Osteoblast (primary cell): ENCODE results near the gene COL11A1. TPM values are rescaled to one million over a fixed set of nuclear protein-coding genes. Genes with fewer than 3 reads are reported as not detected.

Experiments used
- DNase-seq: peaks from one replicate; pipeline ENCODE4 v3.0.0; 2011; ENCODE audit warnings: low spot score, mixed read lengths; ENCODE audit not compliant: insufficient read length; ENCODE audit errors: missing footprints
- H2AFZ ChIP-seq: 2 replicates; pipeline ENCODE4 v1.6.0; 2011; ENCODE audit warnings: mild to moderate bottlenecking, low read length
- H3K27ac ChIP-seq: 2 replicates; pipeline ENCODE4 v1.5.1; 2011; ENCODE audit warnings: mild to moderate bottlenecking, low read depth, low read length, moderate library complexity
- H3K27me3 ChIP-seq: 2 replicates; pipeline ENCODE4 v1.6.0; 2012; ENCODE audit warnings: mild to moderate bottlenecking, control low read depth, inconsistent platforms, low read length, moderate library complexity; ENCODE audit not compliant: insufficient read depth
- H3K36me3 ChIP-seq: 2 replicates; pipeline ENCODE4 v1.5.1; 2011; ENCODE audit warnings: mild to moderate bottlenecking, low read length, control low read depth, moderate library complexity; ENCODE audit not compliant: insufficient read depth
- H3K4me1 ChIP-seq: 2 replicates; pipeline ENCODE4 v1.5.1; 2011; ENCODE audit warnings: mild to moderate bottlenecking, low read length, control low read depth, moderate library complexity; ENCODE audit not compliant: insufficient read depth
- H3K4me2 ChIP-seq: 2 replicates; pipeline ENCODE4 v1.6.0; 2011; ENCODE audit warnings: mild to moderate bottlenecking, low read length; ENCODE audit not compliant: insufficient read depth
- H3K4me3 ChIP-seq: fragments of 200-600 bp; sonication (generic); 3 replicates; pipeline ENCODE4 v1.5.1; 2012; ENCODE audit warnings: mild to moderate bottlenecking, low read length, inconsistent platforms; ENCODE audit not compliant: insufficient read depth
- H3K79me2 ChIP-seq: 2 replicates; pipeline ENCODE4 v1.6.0; 2012; ENCODE audit warnings: mild to moderate bottlenecking, low read length, control low read depth, inconsistent platforms; ENCODE audit not compliant: insufficient read depth
- H3K9me3 ChIP-seq: 2 replicates; pipeline ENCODE4 v1.5.1; 2011; ENCODE audit warnings: low read depth, low read length, control low read depth
- H4K20me1 ChIP-seq: 2 replicates; pipeline ENCODE4 v1.6.0; 2012; ENCODE audit warnings: mild to moderate bottlenecking, low read length, control low read depth; ENCODE audit not compliant: insufficient read depth
- total RNA-seq: library from RNA; depleted of rRNA; stranded (reverse); fragments of >200 nt; gene quantifications from 2 replicates; pipeline ENCODE4 v1.2.3, GENCODE V29; 2012
- TF ChIP-seq, protein P1 (sequence below): IDR thresholded peaks from 2 replicates; pipeline ENCODE4 v1.5.1; 2011; ENCODE audit warnings: mild to moderate bottlenecking, low read depth, low read length, moderate library complexity; ENCODE audit errors: extremely low read depth

Gene COL11A1
- 158 and 185 TPM in 2 replicates for total RNA-seq

DNA sequence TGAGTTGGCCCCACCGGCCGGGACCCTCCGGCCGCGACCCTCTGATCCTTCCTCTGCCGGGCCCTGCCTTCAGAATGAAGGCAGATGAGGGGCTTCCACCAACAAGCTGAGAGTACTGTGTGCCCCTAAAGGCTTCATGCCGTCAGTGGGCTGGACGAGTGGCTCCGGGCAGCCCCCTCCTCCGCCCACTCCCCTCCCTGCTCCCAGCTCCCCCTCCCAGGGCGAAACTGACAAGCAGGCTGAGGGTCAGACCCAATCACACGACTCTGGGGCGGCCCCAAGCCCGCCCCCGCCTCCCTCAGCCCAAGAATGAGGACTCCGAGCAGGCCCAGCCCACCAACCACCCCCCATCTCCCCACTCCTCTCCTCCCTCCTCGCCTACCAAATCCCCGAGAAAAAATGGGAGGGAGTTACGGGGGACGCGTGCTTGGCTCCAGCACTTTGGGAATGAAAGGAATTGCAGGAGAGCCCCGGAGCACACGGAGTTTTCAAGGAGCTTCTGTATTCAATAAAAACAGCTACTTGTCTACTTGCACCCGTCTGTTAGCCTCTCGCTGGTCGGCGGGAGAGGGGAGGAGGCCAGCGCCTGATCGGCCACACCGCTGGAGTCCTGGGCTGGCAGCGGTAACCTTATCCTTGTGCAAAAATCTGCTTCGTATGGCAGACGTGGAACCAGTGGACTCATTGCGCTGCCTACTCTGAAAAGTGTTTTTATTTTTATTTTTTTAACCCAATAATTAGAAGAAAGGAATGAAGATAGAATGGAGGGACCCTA, at the start of gene COL11A1:
Gene COL11A1, minus strand, starts transcription at position 147 of the 775 bp plus-strand sequence. CDS start 344 bp downstream, outside the sequence.
- TF ChIP-seq, protein P1, sequence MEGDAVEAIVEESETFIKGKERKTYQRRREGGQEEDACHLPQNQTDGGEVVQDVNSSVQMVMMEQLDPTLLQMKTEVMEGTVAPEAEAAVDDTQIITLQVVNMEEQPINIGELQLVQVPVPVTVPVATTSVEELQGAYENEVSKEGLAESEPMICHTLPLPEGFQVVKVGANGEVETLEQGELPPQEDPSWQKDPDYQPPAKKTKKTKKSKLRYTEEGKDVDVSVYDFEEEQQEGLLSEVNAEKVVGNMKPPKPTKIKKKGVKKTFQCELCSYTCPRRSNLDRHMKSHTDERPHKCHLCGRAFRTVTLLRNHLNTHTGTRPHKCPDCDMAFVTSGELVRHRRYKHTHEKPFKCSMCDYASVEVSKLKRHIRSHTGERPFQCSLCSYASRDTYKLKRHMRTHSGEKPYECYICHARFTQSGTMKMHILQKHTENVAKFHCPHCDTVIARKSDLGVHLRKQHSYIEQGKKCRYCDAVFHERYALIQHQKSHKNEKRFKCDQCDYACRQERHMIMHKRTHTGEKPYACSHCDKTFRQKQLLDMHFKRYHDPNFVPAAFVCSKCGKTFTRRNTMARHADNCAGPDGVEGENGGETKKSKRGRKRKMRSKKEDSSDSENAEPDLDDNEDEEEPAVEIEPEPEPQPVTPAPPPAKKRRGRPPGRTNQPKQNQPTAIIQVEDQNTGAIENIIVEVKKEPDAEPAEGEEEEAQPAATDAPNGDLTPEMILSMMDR = no peak

DNA sequence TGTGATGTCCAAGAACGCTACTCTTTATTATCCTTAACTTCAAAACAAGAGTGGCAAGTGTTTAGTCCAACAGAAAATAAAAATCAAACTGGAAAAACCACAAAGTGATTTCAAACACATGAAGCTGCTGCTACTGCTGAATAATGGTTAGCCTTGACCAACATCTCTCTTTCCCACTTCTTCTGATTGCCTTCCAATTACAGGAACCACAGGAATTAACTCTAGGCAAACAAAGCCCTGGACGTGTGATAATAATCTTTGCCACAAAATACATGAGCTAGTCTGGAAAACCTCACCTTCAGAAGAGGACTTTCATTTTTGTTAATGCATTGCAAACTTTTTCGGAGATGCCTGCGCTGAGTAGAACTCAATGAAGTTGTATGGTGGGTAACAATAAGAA, 48.6 kb upstream of the COL11A1 start:
- Histone ChIP-seq H3K4me3 (no peak overlapping the region), H3K27me3 (no peaks in the 10 kb centered on the region), H3K27ac (no peak overlapping the region), H2AFZ (no peak overlapping the region), H3K36me3 (no peaks in the 10 kb centered on the region), H3K4me2 (no peak overlapping the region), H3K79me2 (no peaks in the 10 kb centered on the region), H4K20me1 (no peaks in the 10 kb centered on the region), H3K9me3 (no peaks in the 10 kb centered on the region), H3K4me1 (no peaks in the 10 kb centered on the region)
- TF ChIP-seq, protein P1 = no peak
- no peak for DNase-seq

More for the DNA sequence above, at the start of gene COL11A1:
- Histone ChIP-seq H3K4me2 (peak within 1 kb of the TSS; percentile 94), H3K27ac (no peak within 1 kb of the TSS), H3K79me2 (no peaks in the 10 kb centered on the region), H3K4me3 (peak within 1 kb of the TSS; percentile 80), H3K36me3 (no peaks in the 10 kb centered on the region), H4K20me1 (no peaks in the 10 kb centered on the region), H3K4me1 (peaks cover 10% of the 10 kb centered on the region), H3K27me3 (no peaks in the 10 kb centered on the region), H3K9me3 (no peaks in the 10 kb centered on the region), H2AFZ (peak within 1 kb of the TSS; percentile 81)
- DNase-seq = peak; percentile 57

DNA sequence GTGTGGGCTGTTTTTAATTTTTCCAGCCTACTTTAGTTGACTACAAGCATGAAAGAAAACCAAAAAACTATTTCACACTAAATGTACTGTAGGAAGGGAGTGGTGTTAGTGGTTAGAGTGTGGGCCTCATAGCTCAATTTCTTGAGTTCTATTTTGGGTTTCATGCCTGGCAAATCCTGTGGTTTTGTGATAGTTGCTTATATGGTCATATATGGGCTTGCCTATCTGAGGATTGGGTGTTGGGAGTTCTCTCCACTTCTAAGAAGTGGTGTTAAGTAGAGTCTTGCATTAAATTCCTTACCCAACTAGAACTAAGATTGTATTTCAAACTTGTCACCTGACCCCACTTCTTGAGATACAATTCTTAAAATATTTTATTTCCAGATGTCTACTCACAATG, 37.8 kb upstream of the COL11A1 start:
- no peaks in the 10 kb centered on the region for H3K4me1 ChIP-seq
- no peaks in the 10 kb centered on the region for H4K20me1 ChIP-seq
- TF ChIP-seq, protein P1 = no peak
- no peaks in the 10 kb centered on the region for H3K36me3 ChIP-seq
- no peak overlapping the region for H3K27ac ChIP-seq
- no peak overlapping the region for H3K4me2 ChIP-seq
- H3K9me3 ChIP-seq = no peaks in the 10 kb centered on the region
- no peak overlapping the region for H2AFZ ChIP-seq
- no peak for DNase-seq
- no peaks in the 10 kb centered on the region for H3K79me2 ChIP-seq
- H3K4me3 ChIP-seq = no peak overlapping the region
- H3K27me3 ChIP-seq = no peaks in the 10 kb centered on the region

DNA sequence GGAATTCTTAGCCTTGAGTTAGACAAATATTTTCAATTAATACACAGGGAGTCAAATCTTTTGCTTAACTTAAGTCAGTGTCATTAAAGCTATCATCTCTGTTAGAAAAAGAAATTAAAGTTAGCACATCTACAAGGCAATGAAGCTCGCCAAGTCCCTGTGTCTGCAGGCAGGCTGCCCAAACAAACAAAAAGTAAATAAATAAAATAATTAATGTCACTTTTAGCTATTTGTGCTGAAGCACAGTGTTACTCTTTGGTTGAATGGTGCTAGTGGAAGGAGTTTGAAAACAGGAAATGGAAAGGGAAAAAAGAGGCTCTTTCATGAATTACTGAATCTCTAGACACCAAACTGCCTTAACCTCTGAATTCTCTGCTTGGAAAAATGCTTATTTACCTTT, 37.1 kb upstream of the COL11A1 start:
- no peaks in the 10 kb centered on the region for H3K27me3 ChIP-seq
- H2AFZ ChIP-seq = no peak overlapping the region
- H3K27ac ChIP-seq = no peak overlapping the region
- TF ChIP-seq, protein P1 = no peak
- no peaks in the 10 kb centered on the region for H3K36me3 ChIP-seq
- H3K4me3 ChIP-seq = no peak overlapping the region
- no peak overlapping the region for H3K4me2 ChIP-seq
- H3K79me2 ChIP-seq = no peaks in the 10 kb centered on the region
- no peak for DNase-seq
- H4K20me1 ChIP-seq = no peaks in the 10 kb centered on the region
- H3K4me1 ChIP-seq = no peaks in the 10 kb centered on the region
- no peaks in the 10 kb centered on the region for H3K9me3 ChIP-seq
